SK-N-SH (cell line): ENCODE results near the gene CEP57L1. TPM values are rescaled to one million over a fixed set of nuclear protein-coding genes. Genes with fewer than 3 reads are reported as not detected.

Experiments used
- CTCF ChIA-PET: fragments of 300-600, 350-600 bp; formaldehyde crosslinking; extraction: SDS; loops from one replicate; lab custom pipeline; 2021; lab: Yijun Ruan, JAX
- POLR2A ChIA-PET: fragments of 350-600 bp; sonication (Branson Sonifier 250); formaldehyde crosslinking; extraction: SDS; loops from one replicate; lab custom pipeline; 2020; ENCODE audit warnings: antibody characterized with exemption, inconsistent platforms; lab: Yijun Ruan, JAX
- DNase-seq: peaks from one replicate; pipeline ENCODE4 v3.0.0; 2012
- H2AFZ ChIP-seq: fragments of 200-600 bp; sonication (generic); 2 replicates; pipeline ENCODE4 v1.8.1; 2016; ENCODE audit warnings: antibody characterized with exemption, mild to moderate bottlenecking, low read depth
- H3F3A ChIP-seq: fragments of 200-600 bp; sonication (generic); replicated peaks from 2 replicates; pipeline ENCODE3; 2016; ENCODE audit warnings: antibody characterized with exemption, mild to moderate bottlenecking; ENCODE audit not compliant: insufficient read depth
- H3K27ac ChIP-seq, 2 experiments: fragments of 200-500 bp in 1 of 2; fragments of 200-600 bp in 1 of 2; sonication (Bioruptor generic) in 1 of 2; sonication (generic), shearing (Covaris generic) in 1 of 2; 2 replicates each; pipeline versions ENCODE4 v1.5.1 to v1.6.1; 2014 to 2016; ENCODE audit warnings: low read depth in 2 of 2, inconsistent platforms in 1 of 2, low read length in 1 of 2, mild to moderate bottlenecking in 1 of 2, mixed read lengths in 1 of 2
- H3K27me3 ChIP-seq: fragments of 200-600 bp; sonication (generic), shearing (Covaris generic); 2 replicates; pipeline ENCODE4 v1.6.1; 2016; ENCODE audit warnings: mixed run types; ENCODE audit not compliant: insufficient read depth
- H3K36me3 ChIP-seq, 2 experiments: fragments of 200-500 bp in 1 of 2; fragments of 200-600 bp in 1 of 2; sonication (Bioruptor generic) in 1 of 2; sonication (generic) in 1 of 2; replicated peaks in 1 of 2; 2 replicates each; pipeline versions ENCODE3 to v1.5.1; 2014 to 2016; ENCODE audit warnings: low read length in 1 of 2, mild to moderate bottlenecking in 1 of 2; ENCODE audit not compliant: insufficient read depth in 2 of 2, control insufficient read depth in 1 of 2
- H3K4me1 ChIP-seq, 2 experiments: fragments of 200-500 bp in 1 of 2; fragments of 200-600 bp in 1 of 2; sonication (Bioruptor generic) in 1 of 2; sonication (generic), shearing (Covaris generic) in 1 of 2; 2 replicates each; pipeline versions ENCODE4 v1.5.1 to v1.6.1; 2014 to 2016; ENCODE audit warnings: low read depth in 1 of 2, low read length in 1 of 2, mixed run types in 1 of 2; ENCODE audit not compliant: insufficient read depth in 2 of 2, control insufficient read depth in 1 of 2
- H3K4me2 ChIP-seq: fragments of 200-600 bp; sonication (generic), shearing (Covaris generic); 2 replicates; pipeline ENCODE4 v1.6.1; 2017; ENCODE audit warnings: mixed run types
- H3K4me3 ChIP-seq, 2 experiments: fragments of 200-500 bp in 1 of 2; fragments of 200-600 bp in 1 of 2; sonication (Bioruptor generic) in 1 of 2; sonication (generic), shearing (Covaris generic) in 1 of 2; 2 replicates each; pipeline versions ENCODE4 v1.5.1 to v1.8.1; 2014 to 2016; ENCODE audit warnings: low read depth in 2 of 2, inconsistent platforms in 1 of 2, low read length in 1 of 2, mild to moderate bottlenecking in 1 of 2, mixed read lengths in 1 of 2, moderate library complexity in 1 of 2
- H3K79me2 ChIP-seq: fragments of 200-600 bp; sonication (generic); 2 replicates; pipeline ENCODE4 v1.8.1; 2017; ENCODE audit warnings: mild to moderate bottlenecking; ENCODE audit not compliant: insufficient read depth
- H3K9ac ChIP-seq: fragments of 200-600 bp; sonication (generic); 2 replicates; pipeline ENCODE4 v1.6.1; 2017; ENCODE audit warnings: mixed run types
- H3K9me2 ChIP-seq: fragments of 200-600 bp; sonication (generic); 2 replicates; pipeline ENCODE4 v1.6.1; 2017; ENCODE audit warnings: mixed run types
- H3K9me3 ChIP-seq: fragments of 200-600 bp; sonication (generic); 2 replicates; pipeline ENCODE4 v1.6.1; 2017; ENCODE audit warnings: mixed run types, mild to moderate bottlenecking, moderate library complexity
- H4K20me1 ChIP-seq: fragments of 200-600 bp; sonication (generic); 2 replicates; pipeline ENCODE4 v1.6.1; 2017; ENCODE audit warnings: mild to moderate bottlenecking, mixed run types; ENCODE audit not compliant: insufficient read depth
- ELF1 ChIP-seq: IDR thresholded peaks from 2 replicates; pipeline ENCODE4 v1.4.0; 2012
- FOXJ3 ChIP-seq: sonication (generic); formaldehyde crosslinking; IDR thresholded peaks from 2 replicates; pipeline ENCODE4 v1.5.1; 2020; ENCODE audit warnings: mild to moderate bottlenecking, missing genetic modification reagents
- FOXM1 ChIP-seq: IDR thresholded peaks from 2 replicates; pipeline ENCODE4 v1.4.0; 2012; ENCODE audit warnings: low read depth, mild to moderate bottlenecking
- GABPA ChIP-seq: IDR thresholded peaks from 2 replicates; pipeline ENCODE4 v1.4.0; 2012; ENCODE audit warnings: low read depth, mild to moderate bottlenecking
- MEF2A ChIP-seq: IDR thresholded peaks from 2 replicates; pipeline ENCODE4 v1.4.0; 2012; ENCODE audit warnings: low read depth, borderline replicate concordance
- MXI1 ChIP-seq: IDR thresholded peaks from 2 replicates; pipeline ENCODE4 v1.6.1; 2012; ENCODE audit warnings: mild to moderate bottlenecking, low read depth, low read length, improper control_type of control experiment
- NFIC ChIP-seq: IDR thresholded peaks from 2 replicates; pipeline ENCODE4 v1.4.0; 2012; ENCODE audit warnings: borderline replicate concordance
- RAD21 ChIP-seq: IDR thresholded peaks from 2 replicates; pipeline ENCODE4 v1.6.1; 2012; ENCODE audit warnings: mild to moderate bottlenecking, low read length
- REST ChIP-seq: IDR thresholded peaks from 2 replicates; pipeline ENCODE4 v1.6.1; 2012; ENCODE audit warnings: mild to moderate bottlenecking, low read depth, low read length, moderate library complexity
- RFX5 ChIP-seq: IDR thresholded peaks from 2 replicates; pipeline ENCODE4 v1.6.1; 2012; ENCODE audit warnings: mild to moderate bottlenecking, improper control_type of control experiment, low read length
- RXRA ChIP-seq: IDR thresholded peaks from 2 replicates; pipeline ENCODE4 v1.4.0; 2012; ENCODE audit warnings: low read depth, mild to moderate bottlenecking, borderline replicate concordance
- TAF1 ChIP-seq: IDR thresholded peaks from 2 replicates; pipeline ENCODE4 v1.6.1; 2012; ENCODE audit warnings: low read depth, mild to moderate bottlenecking, low read length, moderate library complexity, borderline replicate concordance
- TCF12 ChIP-seq: IDR thresholded peaks from 2 replicates; pipeline ENCODE4 v1.4.0; 2012
- TEAD4 ChIP-seq: IDR thresholded peaks from 2 replicates; pipeline ENCODE4 v1.4.0; 2012; ENCODE audit warnings: mild to moderate bottlenecking, borderline replicate concordance; ENCODE audit not compliant: insufficient read depth
- USF1 ChIP-seq: IDR thresholded peaks from 2 replicates; pipeline ENCODE4 v1.4.0; 2012; ENCODE audit warnings: low read depth, borderline replicate concordance
- WGBS: methylation state at CpG from one replicate; pipeline ENCODE4 v1.1.6; 2017; ENCODE audit warnings: low lambda C conversion rate; 5-methylcytosine and 5-hydroxymethylcytosine counted together
- polyA plus RNA-seq, 3 experiments: library from polyadenylated mRNA; depleted of rRNA; stranded (reverse); fragments of >200 nt; gene quantifications; 2 replicates each; pipeline ENCODE4 v1.2.3, GENCODE V29; 2012
- TF ChIP-seq, protein P1 (sequence below): fragments of 200-600 bp; sonication (generic); IDR thresholded peaks from 2 replicates; pipeline ENCODE4 v1.6.1; 2017; ENCODE audit warnings: antibody characterized with exemption, mild to moderate bottlenecking, moderate library complexity

Gene CEP57L1
- polyA plus RNA-seq, 1 of the 3 experiments (the other 2 are of a cell fraction): 7.3 TPM

- no peak for TF ChIP-seq TAF1
- TF ChIP-seq ELF1: no peak
- TF ChIP-seq RFX5: no peak
- TF ChIP-seq, protein P1, sequence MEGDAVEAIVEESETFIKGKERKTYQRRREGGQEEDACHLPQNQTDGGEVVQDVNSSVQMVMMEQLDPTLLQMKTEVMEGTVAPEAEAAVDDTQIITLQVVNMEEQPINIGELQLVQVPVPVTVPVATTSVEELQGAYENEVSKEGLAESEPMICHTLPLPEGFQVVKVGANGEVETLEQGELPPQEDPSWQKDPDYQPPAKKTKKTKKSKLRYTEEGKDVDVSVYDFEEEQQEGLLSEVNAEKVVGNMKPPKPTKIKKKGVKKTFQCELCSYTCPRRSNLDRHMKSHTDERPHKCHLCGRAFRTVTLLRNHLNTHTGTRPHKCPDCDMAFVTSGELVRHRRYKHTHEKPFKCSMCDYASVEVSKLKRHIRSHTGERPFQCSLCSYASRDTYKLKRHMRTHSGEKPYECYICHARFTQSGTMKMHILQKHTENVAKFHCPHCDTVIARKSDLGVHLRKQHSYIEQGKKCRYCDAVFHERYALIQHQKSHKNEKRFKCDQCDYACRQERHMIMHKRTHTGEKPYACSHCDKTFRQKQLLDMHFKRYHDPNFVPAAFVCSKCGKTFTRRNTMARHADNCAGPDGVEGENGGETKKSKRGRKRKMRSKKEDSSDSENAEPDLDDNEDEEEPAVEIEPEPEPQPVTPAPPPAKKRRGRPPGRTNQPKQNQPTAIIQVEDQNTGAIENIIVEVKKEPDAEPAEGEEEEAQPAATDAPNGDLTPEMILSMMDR: no peak
- 69% methylated on average over 3 of the region's 3 CpGs for WGBS
These were observed 109.2 kb downstream of the CEP57L1 start for GRCh38 chr6:109204511-109204910.

GRCh38 chr6:109212683-109213082 lies 117.4 kb downstream of the CEP57L1 start:
- Histone ChIP-seq H3K9ac (no peak overlapping the region), H3K27me3 (no peaks in the 10 kb centered on the region), H3K27ac (no peak overlapping the region), H3F3A (no peaks in the 10 kb centered on the region), H3K9me2 (no peaks in the 10 kb centered on the region), H3K4me1 (no peaks in the 10 kb centered on the region), H3K36me3 (no peaks in the 10 kb centered on the region), H3K79me2 (no peaks in the 10 kb centered on the region), H3K4me3 (no peak overlapping the region), H4K20me1 (no peaks in the 10 kb centered on the region), H3K4me2 (no peak overlapping the region), H3K9me3 (no peaks in the 10 kb centered on the region), H2AFZ (no peak overlapping the region)
- CTCF ChIA-PET: interaction anchor here (0.7 kb wide), 1 partner anchor 24 kb away, joined by 3 read pairs; no protein-coding TSS in a partner anchor
- no peak for DNase-seq
- no peak for TF ChIP-seq TAF1
- no peak for TF ChIP-seq REST
- TF ChIP-seq RXRA: no peak
- TF ChIP-seq MXI1: no peak
- no peak for TF ChIP-seq MEF2A
- no peak for TF ChIP-seq FOXM1
- TF ChIP-seq TEAD4: no peak
- no peak for TF ChIP-seq GABPA
- no peak for TF ChIP-seq NFIC
- no peak for TF ChIP-seq RAD21
- TF ChIP-seq FOXJ3 (CRISPR knock-in tag): no peak
- TF ChIP-seq USF1: no peak
- no peak for TF ChIP-seq TCF12
- POLR2A ChIA-PET: no interaction called here
- 9% methylated on average over 1 of the region's 1 CpG for WGBS

More at GRCh38 chr6:109204511-109204910, 109.2 kb downstream of the CEP57L1 start:
- Histone ChIP-seq H3K36me3 (no peaks in the 10 kb centered on the region), H3K27ac (no peak overlapping the region), H3K9ac (no peak overlapping the region), H3K9me2 (no peaks in the 10 kb centered on the region), H3K27me3 (no peaks in the 10 kb centered on the region), H3K79me2 (no peaks in the 10 kb centered on the region), H3K4me3 (no peak overlapping the region), H3K4me2 (no peak overlapping the region), H4K20me1 (no peaks in the 10 kb centered on the region), H3F3A (no peaks in the 10 kb centered on the region), H3K9me3 (no peaks in the 10 kb centered on the region), H2AFZ (no peak overlapping the region), H3K4me1 (no peaks in the 10 kb centered on the region)
- CTCF ChIA-PET: interaction anchor here (1.7 kb wide), 1 partner anchor 17 kb away, joined by 9 read pairs; no protein-coding TSS in a partner anchor
- DNase-seq: no peak
- POLR2A ChIA-PET: no interaction called here
